Activated CD4-positive, alpha-beta T cell treated with anti-CD3 and anti-CD28 coated beads, Interleukin-2, amount 10 ng/mL, durations not matched to agents 24 days and 14 days (primary cell): ENCODE data around the gene SLC16A4. TPM values are rescaled to one million over a fixed set of nuclear protein-coding genes. Genes with fewer than 3 reads are reported as not detected.
"Not testable (repeated sequence)": the region's sequence is repeated elsewhere in the genome, so short reads cannot be mapped to it uniquely, and the experiment has no call there.

Experiments
- DNase-seq: peaks from one replicate; pipeline ENCODE4 v3.0.0; 2022
- H3K27ac Mint-ChIP-seq: one replicate; pipeline ENCODE4 v1.8.0; 2022; ENCODE audit warnings: mild to moderate bottlenecking, mixed read lengths
- H3K27me3 Mint-ChIP-seq: one replicate; pipeline ENCODE4 v1.8.0; 2022; ENCODE audit warnings: mixed read lengths
- H3K36me3 Mint-ChIP-seq: one replicate; pipeline ENCODE4 v1.8.0; 2022; ENCODE audit warnings: low read depth, mild to moderate bottlenecking, mixed read lengths
- H3K4me1 Mint-ChIP-seq: one replicate; pipeline ENCODE4 v1.8.0; 2021; ENCODE audit warnings: mixed read lengths
- H3K4me3 Mint-ChIP-seq: one replicate; pipeline ENCODE4 v1.8.0; 2022; ENCODE audit warnings: mild to moderate bottlenecking, moderate library complexity, mixed read lengths
- H3K9me3 Mint-ChIP-seq: one replicate; pipeline ENCODE4 v1.8.0; 2021; ENCODE audit warnings: mixed read lengths
- intact Hi-C: fragments of 100-400 bp; cut with micrococcal nuclease; formaldehyde crosslinking; loops from one replicate; pipeline ENCODE4 v1.15.1; 2023
- total RNA-seq: library from RNA; stranded (reverse); gene quantifications from 2 replicates; pipeline ENCODE4 v1.2.3, GENCODE V29; 2022

Gene SLC16A4
- total RNA-seq, 1 donor from 2014 or later: 0.44 TPM

GRCh38 chr1:110420874-110421793 lies 30.3 kb upstream of the SLC16A4 start:
- H3K9me3 Mint-ChIP-seq: no peaks in the 10 kb centered on the region
- peaks cover 12% of the 10 kb centered on the region for H3K27me3 Mint-ChIP-seq
- peak; percentile 65 for DNase-seq
- no peak overlapping the region for H3K27ac Mint-ChIP-seq
- intact Hi-C loops: no loop called here
- H3K4me1 Mint-ChIP-seq: peaks cover 9% of the 10 kb centered on the region
- no peak overlapping the region for H3K4me3 Mint-ChIP-seq
- H3K36me3 Mint-ChIP-seq: no peaks in the 10 kb centered on the region

GRCh38 chr1:110420023-110420662 lies 29.3 kb upstream of the SLC16A4 start:
- H3K4me3 Mint-ChIP-seq: no peak overlapping the region
- no peak overlapping the region for H3K27ac Mint-ChIP-seq
- peaks cover 9% of the 10 kb centered on the region for H3K4me1 Mint-ChIP-seq
- no peaks in the 10 kb centered on the region for H3K9me3 Mint-ChIP-seq
- DNase-seq: no peak
- H3K36me3 Mint-ChIP-seq: no peaks in the 10 kb centered on the region
- intact Hi-C loops: no loop called here
- peaks cover 10% of the 10 kb centered on the region for H3K27me3 Mint-ChIP-seq

- intact Hi-C loops: no loop called here
- H3K9me3 Mint-ChIP-seq: no peaks in the 10 kb centered on the region
- no peak overlapping the region for H3K4me3 Mint-ChIP-seq
- H3K27ac Mint-ChIP-seq: no peak overlapping the region
- DNase-seq: no peak
- peaks cover 9% of the 10 kb centered on the region for H3K4me1 Mint-ChIP-seq
- H3K36me3 Mint-ChIP-seq: no peaks in the 10 kb centered on the region
- H3K27me3 Mint-ChIP-seq: peaks cover 5% of the 10 kb centered on the region
These were observed 27.9 kb upstream of the SLC16A4 start for GRCh38 chr1:110418729-110419128.

GRCh38 chr1:110413045-110413444 lies 22.2 kb upstream of the SLC16A4 start:
- H3K27ac Mint-ChIP-seq, H3K36me3 Mint-ChIP-seq, DNase-seq, H3K9me3 Mint-ChIP-seq, H3K4me3 Mint-ChIP-seq, H3K4me1 Mint-ChIP-seq, H3K27me3 Mint-ChIP-seq, intact Hi-C loops: not testable (repeated sequence)

- intact Hi-C loops: loop anchor here (1.0 kb wide), 2 partner anchors 48 to 84 kb away; no protein-coding TSS in a partner anchor
- Mint-ChIP-seq H3K27ac (no peak overlapping the region), H3K9me3 (no peaks in the 10 kb centered on the region), H3K36me3 (peaks cover 4% of the 10 kb centered on the region), H3K4me3 (no peak overlapping the region), H3K27me3 (no peaks in the 10 kb centered on the region), H3K4me1 (peaks cover 12% of the 10 kb centered on the region)
- peak; percentile 89 for DNase-seq
These were observed 21.8 kb upstream of the SLC16A4 start for GRCh38 chr1:110412576-110412975.

- Mint-ChIP-seq H3K9me3 (no peaks in the 10 kb centered on the region), H3K27me3 (no peaks in the 10 kb centered on the region), H3K36me3 (peaks cover 8% of the 10 kb centered on the region), H3K4me1 (peaks cover 14% of the 10 kb centered on the region), H3K27ac (no peak overlapping the region), H3K4me3 (no peak overlapping the region)
- intact Hi-C loops: no loop called here
- no peak for DNase-seq
These were observed 20.4 kb upstream of the SLC16A4 start for GRCh38 chr1:110411173-110411735.

- Mint-ChIP-seq H3K4me3 (peak overlapping the region; percentile 99), H3K27ac (peak overlapping the region; percentile 20), H3K9me3 (no peaks in the 10 kb centered on the region), H3K36me3 (peaks cover 12% of the 10 kb centered on the region), H3K27me3 (no peaks in the 10 kb centered on the region), H3K4me1 (peaks cover 17% of the 10 kb centered on the region)
- intact Hi-C loops: loop anchor here (5.0 to 10.0 kb wide), 2 partner anchors 37 to 375 kb away; no protein-coding TSS in a partner anchor
- DNase-seq: no peak
These were observed 18.5 kb upstream of the SLC16A4 start for GRCh38 chr1:110409316-110409715.

- no peak for DNase-seq
- H3K4me3 Mint-ChIP-seq: peak overlapping the region; percentile 99
- no peaks in the 10 kb centered on the region for H3K27me3 Mint-ChIP-seq
- intact Hi-C loops: loop anchor here (5.0 to 10.0 kb wide), 2 partner anchors 36 to 376 kb away; no protein-coding TSS in a partner anchor
- H3K27ac Mint-ChIP-seq: peak overlapping the region; percentile 48
- peaks cover 17% of the 10 kb centered on the region for H3K4me1 Mint-ChIP-seq
- H3K36me3 Mint-ChIP-seq: peaks cover 19% of the 10 kb centered on the region
- H3K9me3 Mint-ChIP-seq: no peaks in the 10 kb centered on the region
These were observed 17.7 kb upstream of the SLC16A4 start for GRCh38 chr1:110408488-110408887.

GRCh38 chr1:110407260-110408210 lies 16.7 kb upstream of the SLC16A4 start, which contains the start of gene LAMTOR5:
TSS of gene LAMTOR5 (minus strand) at chr1:110407694. CDS start at chr1:110407620, 74 bp downstream.
- Mint-ChIP-seq H3K27ac (peak within 1 kb of the TSS; percentile 98), H3K9me3 (no peaks in the 10 kb centered on the region), H3K4me3 (peak within 1 kb of the TSS; percentile 99), H3K27me3 (no peaks in the 10 kb centered on the region), H3K4me1 (peaks cover 17% of the 10 kb centered on the region), H3K36me3 (peaks cover 19% of the 10 kb centered on the region)
- peak; percentile 98 for DNase-seq
- intact Hi-C loops: loop anchor here (1.0 to 10.0 kb wide), 5 partner anchors 19 to 377 kb away; partner anchors contain the start of gene KCNC4

GRCh38 chr1:110406407-110406806 lies 15.6 kb upstream of the SLC16A4 start:
- Mint-ChIP-seq H3K27ac (peak overlapping the region; percentile 98), H3K4me3 (peak overlapping the region; percentile 99), H3K4me1 (peaks cover 17% of the 10 kb centered on the region), H3K36me3 (peaks cover 26% of the 10 kb centered on the region)
- not testable (repeated sequence) for DNase-seq, H3K27me3 Mint-ChIP-seq, H3K9me3 Mint-ChIP-seq
- intact Hi-C loops: loop anchor here (2.0 to 10.0 kb wide), 3 partner anchors 18 to 378 kb away; no protein-coding TSS in a partner anchor

GRCh38 chr1:110404401-110404800 lies 13.6 kb upstream of the SLC16A4 start:
- H3K4me1 Mint-ChIP-seq: peaks cover 17% of the 10 kb centered on the region
- H3K9me3 Mint-ChIP-seq: no peaks in the 10 kb centered on the region
- intact Hi-C loops: loop anchor here (10.0 kb wide), 1 partner anchor 380 kb away; no protein-coding TSS in a partner anchor

GRCh38 chr1:110403805-110404204 lies 13.0 kb upstream of the SLC16A4 start:
- H3K4me1 Mint-ChIP-seq: peaks cover 14% of the 10 kb centered on the region
- DNase-seq: no peak
- H3K4me3 Mint-ChIP-seq: no peak overlapping the region
- H3K27ac Mint-ChIP-seq: no peak overlapping the region
- H3K36me3 Mint-ChIP-seq: peaks cover 38% of the 10 kb centered on the region
- no peaks in the 10 kb centered on the region for H3K27me3 Mint-ChIP-seq
- no peaks in the 10 kb centered on the region for H3K9me3 Mint-ChIP-seq
- intact Hi-C loops: loop anchor here (10.0 kb wide), 1 partner anchor 381 kb away; no protein-coding TSS in a partner anchor

More at GRCh38 chr1:110404401-110404800, 13.6 kb upstream of the SLC16A4 start:
- H3K27me3 Mint-ChIP-seq: no peaks in the 10 kb centered on the region
- no peak for DNase-seq
- H3K36me3 Mint-ChIP-seq: peaks cover 38% of the 10 kb centered on the region
- H3K27ac Mint-ChIP-seq: no peak overlapping the region
- no peak overlapping the region for H3K4me3 Mint-ChIP-seq
